NCI-H2196 treated with DMSO at 0.1 percent for 48 hours (cell line): ENCODE results near the gene ASXL2.
"Not testable (repeated sequence)": the region's sequence is repeated elsewhere in the genome, so short reads cannot be mapped to it uniquely, and the experiment has no call there.

Experiments
- DNase-seq: peaks from one replicate; lab custom pipeline; 2025; ENCODE audit not compliant: unreplicated experiment; lab: John Stamatoyannopoulos, UW

Gene ASXL2

GRCh38 chr2:25894135-25894830 lies 16.0 kb upstream of the ASXL2 start:
- no peak for DNase-seq

GRCh38 chr2:25891672-25892071 lies 13.4 kb upstream of the ASXL2 start:
- DNase-seq, result no peak

GRCh38 chr2:25887624-25888242 lies 9.4 kb upstream of the ASXL2 start:
- no peak for DNase-seq

GRCh38 chr2:25885933-25886332 lies 7.6 kb upstream of the ASXL2 start:
- DNase-seq, result no peak

GRCh38 chr2:25881764-25882163 lies 3.5 kb upstream of the ASXL2 start:
- DNase-seq, result no peak

GRCh38 chr2:25879133-25879730 lies 945 bp upstream of the ASXL2 start:
- peak; percentile 30 for DNase-seq

GRCh38 chr2:25877431-25878360 lies 591 bp downstream of the ASXL2 start:
- peak; percentile 43 for DNase-seq

GRCh38 chr2:25872134-25872533 lies 6.2 kb downstream of the ASXL2 start:
- no peak for DNase-seq

- DNase-seq, result no peak
Measured at GRCh38 chr2:25867396-25868003, 10.8 kb downstream of the ASXL2 start.

- DNase-seq, result no peak
Measured at GRCh38 chr2:25856377-25856776, 21.9 kb downstream of the ASXL2 start.

GRCh38 chr2:25855065-25855464 lies 23.2 kb downstream of the ASXL2 start:
- DNase-seq, result no peak

GRCh38 chr2:25854613-25855012 lies 23.7 kb downstream of the ASXL2 start:
- DNase-seq, result no peak

GRCh38 chr2:25853038-25853638 lies 25.1 kb downstream of the ASXL2 start:
- no peak for DNase-seq

GRCh38 chr2:25851740-25852503 lies 26.4 kb downstream of the ASXL2 start:
- DNase-seq, result peak; percentile 46

GRCh38 chr2:25850400-25850799 lies 27.9 kb downstream of the ASXL2 start:
- not testable (repeated sequence) for DNase-seq

GRCh38 chr2:25849350-25849749 lies 28.9 kb downstream of the ASXL2 start:
- DNase-seq, result not testable (repeated sequence)

- DNase-seq, result no peak
Measured at GRCh38 chr2:25845843-25846505, 32.3 kb downstream of the ASXL2 start.

GRCh38 chr2:25844089-25844488 lies 34.2 kb downstream of the ASXL2 start:
- DNase-seq, result no peak

- no peak for DNase-seq
Measured at GRCh38 chr2:25842155-25842554, 36.1 kb downstream of the ASXL2 start.
